K562 (cell line): Measurements from ENCODE around the gene HINT3. TPM values are rescaled to one million over a fixed set of nuclear protein-coding genes. Genes with fewer than 3 reads are reported as not detected.
A peak's percentile ranks its signal among the peaks of the same experiment; 100 is the strongest.

Experiments
- EHMT2 ChIP-seq: fragments of 450-650 bp; IDR thresholded peaks from 2 replicates; pipeline ENCODE4 v1.6.1; 2018; ENCODE audit warnings: antibody characterized with exemption
- GTF2B ChIP-seq: IDR thresholded peaks from 2 replicates; pipeline ENCODE4 v1.6.1; 2011; ENCODE audit not compliant: insufficient read length; ENCODE audit errors: extremely low read depth
- MGA ChIP-seq: fragments of 450-650 bp; IDR thresholded peaks from 2 replicates; pipeline ENCODE4 v1.6.1; 2016; ENCODE audit warnings: mild to moderate bottlenecking, moderate library complexity
- SMARCA4 ChIP-seq: fragments of 450-650 bp; IDR thresholded peaks from 2 replicates; pipeline ENCODE4 v1.6.1; 2016
- U2AF1 ChIP-seq: fragments of 200-400 bp; formaldehyde crosslinking; optimal IDR thresholded peaks from 2 replicates; pipeline ENCODE3; 2017; ENCODE audit warnings: mild to moderate bottlenecking, low read depth, low read length, moderate library complexity
- YY1 ChIP-seq, 3 experiments: IDR thresholded peaks; 2 replicates each; pipeline ENCODE4 v1.6.1; 2011; ENCODE audit warnings: low read length in 2 of 3, mild to moderate bottlenecking in 2 of 3, moderate library complexity in 2 of 3, borderline replicate concordance in 1 of 3, control low read depth in 1 of 3, low read depth in 1 of 3; ENCODE audit not compliant: insufficient read depth in 3 of 3, insufficient replicate concordance in 2 of 3, control insufficient read depth in 1 of 3, insufficient read length in 1 of 3; ENCODE audit errors: extremely low read depth in 1 of 3
- ZBTB9 ChIP-seq: fragments of 450-650 bp; formaldehyde crosslinking; IDR thresholded peaks from 2 replicates; pipeline ENCODE4 v1.4.0; 2020; ENCODE audit warnings: mild to moderate bottlenecking, moderate library complexity
- ZNF395 ChIP-seq: fragments of 200-800 bp; sonication (Bioruptor generic); IDR thresholded peaks from 2 replicates; pipeline ENCODE4 v1.6.1; 2017; ENCODE audit warnings: missing genetic modification characterization, missing compliant biosample characterization
- ZNF561 ChIP-seq: fragments of 450-650 bp; formaldehyde crosslinking; conservative IDR thresholded peaks from 2 replicates; pipeline ENCODE4 v1.4.0; 2020; ENCODE audit warnings: mild to moderate bottlenecking, moderate library complexity
- ZNF655 ChIP-seq: fragments of 250-450 bp; sonication (Bioruptor Pico); IDR thresholded peaks from 2 replicates; pipeline ENCODE4 v1.5.0; 2021
- polyA plus RNA-seq, 8 experiments: library from polyadenylated mRNA; depleted of rRNA in 4 of 8; stranded (reverse) in 5 of 8; unstranded in 3 of 8; fragments of >200 nt; fragmentation: Nextera tagmentation in 2 of 8; fragmentation: Illumina TruSeq in 1 of 8; extraction: Ambion mirVana in 2 of 8; extraction: Trizol in 1 of 8; gene quantifications; 2 replicates each; pipeline versions ENCODE4 v1.2.1 to v1.2.3, GENCODE V29; 2011 to 2014; ENCODE audit warnings: inconsistent platforms in 1 of 8, missing spikeins in 1 of 8
- total RNA-seq, 7 experiments: library from RNA; depleted of rRNA in 6 of 7; stranded (reverse); fragments of >200 nt in 6 of 7; fragmentation: Illumina TruSeq in 2 of 7; extraction: Trizol in 2 of 7; gene quantifications; 2 replicates each; pipeline versions ENCODE4 v1.2.1 to v1.2.3, GENCODE V29; 2011 to 2021; ENCODE audit warnings: low replicate concordance in 1 of 7

The HINT3 gene
- total and polyA plus RNA-seq, 9 of the 15 experiments (the other 6 are each of a cell fraction or from before 2014, with no cell fraction given) = 1.4 to 16.6 (median 10.8) TPM

GRCh38 chr6:125924169-125924568 is 32.4 kb upstream of the HINT3 start (continued):
- TF ChIP-seq MGA = peak; percentile 27; the same call in 1 of the 2 replicates
- no peak for TF ChIP-seq U2AF1
- TF ChIP-seq YY1 (IDR thresholded peaks at IDR 0.05; ENCODE audit: borderline replicate concordance in 1 of 3, control insufficient read depth in 1 of 3, extremely low read depth in 1 of 3, insufficient read depth in 3 of 3, insufficient read length in 1 of 3, insufficient replicate concordance in 2 of 3, low read depth in 1 of 3, low read length in 2 of 3) = no peak
- no peak for TF ChIP-seq ZNF655 (CRISPR knock-in tag)
- TF ChIP-seq ZBTB9 (CRISPR knock-in tag) = no peak
- no peak for TF ChIP-seq ZNF561 (CRISPR knock-in tag)
- TF ChIP-seq ZNF395 (CRISPR knock-in tag) = peak; percentile 83
- TF ChIP-seq GTF2B = no peak
- 0 out of 2 replicates have a peak, but pooled peaks have one; percentile 65 for TF ChIP-seq SMARCA4
- TF ChIP-seq EHMT2 = peak; percentile 19; the same call in 1 of the 2 replicates
